GM12891 (cell line): ENCODE results near the gene VASP.

ENCODE experiments used
- POLR2A ChIP-seq: IDR thresholded peaks from 2 replicates; pipeline ENCODE4 v1.6.1; 2011; ENCODE audit warnings: low read depth, low read length, control low read depth
- POLR2AphosphoS5 ChIP-seq: IDR thresholded peaks from 2 replicates; pipeline ENCODE4 v1.6.1; 2011; ENCODE audit warnings: low read depth, low read length, control low read depth
- TAF1 ChIP-seq: IDR thresholded peaks from 2 replicates; pipeline ENCODE4 v1.6.1; 2011; ENCODE audit warnings: low read depth, low read length, control low read depth

DNA sequence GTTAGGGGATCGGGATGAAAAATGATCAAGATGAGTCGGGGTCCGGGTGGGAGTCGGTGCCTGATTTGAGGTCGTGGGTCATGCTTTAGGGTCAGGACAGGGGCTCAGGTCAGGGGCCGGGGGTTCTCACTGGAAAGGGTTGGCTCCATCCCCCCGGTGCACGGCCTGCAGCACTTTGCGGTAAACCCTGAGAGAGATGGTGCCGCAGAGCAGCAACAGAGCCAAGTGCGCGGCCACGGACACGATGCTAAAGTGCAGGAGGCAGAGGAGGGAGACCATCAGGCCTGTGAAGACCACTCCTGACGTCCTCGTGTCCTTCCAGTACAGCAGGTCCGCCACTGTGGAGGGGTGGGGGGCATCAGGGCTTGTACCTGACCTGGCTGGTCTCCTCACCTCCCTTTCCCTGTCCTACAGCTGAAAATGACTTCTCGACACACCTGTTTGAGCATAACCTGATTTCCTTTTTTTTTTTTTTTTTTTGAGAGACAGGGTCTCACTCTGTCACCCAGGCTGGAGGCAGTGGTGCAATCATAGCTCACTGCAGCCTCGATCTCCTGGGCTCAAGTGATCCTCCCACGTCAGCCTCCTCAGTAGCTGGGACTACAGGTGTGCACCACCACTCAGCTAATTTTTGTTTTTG lies 17.9 kb upstream of the VASP start:
- no peak for TF ChIP-seq POLR2A
- TF ChIP-seq TAF1: no peak
- TF ChIP-seq POLR2AphosphoS5: no peak
